ENCODE data around the gene TGFB3. TPM values are rescaled to one million over a fixed set of nuclear protein-coding genes. Genes with fewer than 3 reads are reported as not detected.
A peak's percentile ranks its signal among the peaks of the same experiment; 100 is the strongest.

TGFB3 gene
- total and polyA plus RNA-seq, 2 donors (not counting 3 experiments of a cell fraction or from before 2014, with no cell fraction given) = 5.3 to 5.4 TPM

DNA sequence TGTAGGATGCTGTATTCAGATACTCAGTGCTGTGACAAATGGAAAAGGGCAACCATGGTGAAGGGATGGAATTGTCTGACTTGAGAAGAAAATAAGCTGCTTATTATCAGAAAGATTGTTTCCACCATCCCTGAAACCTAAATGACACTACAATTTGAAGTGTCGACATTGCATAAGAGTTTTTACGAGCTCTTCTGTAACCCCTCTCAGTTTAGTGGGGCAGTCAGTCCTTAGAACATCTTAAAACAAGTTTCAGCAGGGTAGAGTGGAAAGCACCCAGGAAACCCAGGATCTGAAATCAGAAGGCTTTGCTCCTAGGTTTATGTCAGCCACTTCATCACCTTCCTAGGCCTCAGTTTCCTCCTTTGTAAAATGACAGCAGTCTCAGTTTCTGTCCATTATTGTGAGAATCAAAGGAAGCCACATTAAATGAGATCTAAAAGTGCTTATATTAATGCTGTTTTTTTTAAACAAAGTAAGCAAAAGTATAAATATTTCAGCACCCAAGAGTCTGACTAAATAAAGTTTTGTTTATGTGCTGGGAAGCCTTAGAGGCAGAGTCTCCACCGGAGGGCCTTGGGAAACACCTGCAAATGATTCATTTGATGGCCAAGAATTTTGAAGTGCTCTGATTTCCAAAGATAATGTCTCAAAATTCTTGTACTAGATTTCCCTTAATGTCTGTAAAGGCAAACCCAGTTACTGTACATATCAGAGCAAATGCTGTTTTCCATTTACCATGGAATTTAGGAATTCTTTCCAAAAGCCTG, 5.6 kb upstream of the TGFB3 start:
- FAIRE-seq = peak; percentile 60
- ChIA-PET POLR2A (no interaction called here), CTCF (interaction anchor here (1.2 to 2.8 kb wide), 2 partner anchors 81 to 192 kb away, joined by 3 to 7 read pairs; no protein-coding TSS in a partner anchor)
- Histone ChIP-seq H3K4me1 (ENCODE audit: control insufficient read depth, extremely low read depth, insufficient read depth, low read length) (peaks cover 44% of the 10 kb centered on the region), H4K20me1 (replicated peaks; ENCODE audit: control insufficient read depth, extremely low read depth, insufficient read depth, low read length) (no peaks in the 10 kb centered on the region), H3K9me3 (replicated peaks; ENCODE audit: control insufficient read depth, insufficient read depth, low read length) (no peaks in the 10 kb centered on the region), H3K27ac (ENCODE audit: insufficient read depth, low read depth, low read length) (peak overlapping the region; percentile 92), H3K4me2 (ENCODE audit: insufficient read depth, low read length) (peak overlapping the region; percentile 73), H3K9ac (replicated peaks; ENCODE audit: extremely low read depth, insufficient read depth, low read length) (peak overlapping the region; percentile 90), H3K4me3 (replicated peaks in 1 of 3; ENCODE audit: insufficient read depth in 1 of 3, low read depth in 1 of 3, low read length in 3 of 3) (no peak overlapping the region), H3K9me1 (replicated peaks; ENCODE audit: control insufficient read depth, extremely low read depth, insufficient read depth, low read length) (no peaks in the 10 kb centered on the region), H3K79me2 (ENCODE audit: control insufficient read depth, insufficient read depth, low read length) (no peaks in the 10 kb centered on the region), H2AFZ (ENCODE audit: low read depth, low read length) (no peak overlapping the region), H3K27me3 (ENCODE audit: control insufficient read depth in 2 of 2, insufficient read depth in 2 of 2, low read length in 2 of 2) (no peaks in the 10 kb centered on the region), H3K36me3 (ENCODE audit: control insufficient read depth in 2 of 2, extremely low read depth in 1 of 2, insufficient read depth in 2 of 2, low read length in 2 of 2) (no peaks in the 10 kb centered on the region)
- peak; percentile 69 for DNase-seq (ENCODE audit: low read depth, low spot score)
- intact Hi-C loops (cut with micrococcal nuclease) = loop anchor here (2.0 to 5.0 kb wide), 3 partner anchors 117 to 365 kb away; partner anchors contain the start of gene GPATCH2L
- no TSS peak for BruUV-seq (replicated peaks)
- TF ChIP-seq POLR2AphosphoS5 (IDR thresholded peaks at IDR 0.05; ENCODE audit: insufficient read depth, low read depth, low read length) (no peak), MYC (IDR thresholded peaks at IDR 0.05; ENCODE audit: low read depth, low read length) (no peak), FOS (IDR thresholded peaks at IDR 0.05; ENCODE audit: borderline replicate concordance, insufficient read depth, low read length) (peak; percentile 10), EZH2 (IDR thresholded peaks at IDR 0.05; ENCODE audit: borderline replicate concordance, low read depth, low read length, severe bottlenecking) (no peak), GATA2 (IDR thresholded peaks at IDR 0.05; ENCODE audit: insufficient read depth, insufficient read length, low read depth, low read length) (no peak), CTCF (IDR thresholded peaks at IDR 0.05; ENCODE audit: extremely low read depth in 1 of 2, insufficient read depth in 1 of 2, low read depth in 1 of 2, low read length in 2 of 2) (no peak), POLR2A (IDR thresholded peaks at IDR 0.05; ENCODE audit: low read depth, low read length) (no peak), JUN (IDR thresholded peaks at IDR 0.05; ENCODE audit: borderline replicate concordance, insufficient read depth, insufficient read length, low read depth) (no peak)
- TF ChIP-seq, protein P1, sequence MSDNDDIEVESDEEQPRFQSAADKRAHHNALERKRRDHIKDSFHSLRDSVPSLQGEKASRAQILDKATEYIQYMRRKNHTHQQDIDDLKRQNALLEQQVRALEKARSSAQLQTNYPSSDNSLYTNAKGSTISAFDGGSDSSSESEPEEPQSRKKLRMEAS (IDR thresholded peaks at IDR 0.05; ENCODE audit: insufficient read depth, insufficient read length) = no peak
- dilution Hi-C loops (cut with MboI; ENCODE audit: extremely low pct_ligation_motif_present, low sequenced_read_pairs) = loop anchor here (25.0 kb wide), 1 partner anchor 275 kb away; no protein-coding TSS in a partner anchor
